Smooth muscle cell (in vitro differentiated cells): ENCODE data around the gene CGNL1. TPM values are rescaled to one million over a fixed set of nuclear protein-coding genes. Genes with fewer than 3 reads are reported as not detected.

ENCODE experiments used
- DNase-seq: peaks from one replicate; lab custom pipeline; 2025; ENCODE audit not compliant: unreplicated experiment; lab: John Stamatoyannopoulos, UW
- H2AFZ ChIP-seq: fragments of 200-600 bp; sonication (generic); 2 replicates; pipeline ENCODE4 v1.6.0; 2016; ENCODE audit warnings: antibody characterized with exemption, low read depth, mild to moderate bottlenecking
- H3F3A ChIP-seq: fragments of 200-600 bp; sonication (generic); 2 replicates; pipeline ENCODE4 v1.6.0; 2017; ENCODE audit warnings: antibody characterized with exemption, low read depth
- H3K27ac ChIP-seq: fragments of 200-600 bp; sonication (generic); 2 replicates; pipeline ENCODE4 v1.5.1; 2016; ENCODE audit warnings: low read depth, mild to moderate bottlenecking
- H3K27me3 ChIP-seq: fragments of 200-600 bp; sonication (generic); 2 replicates; pipeline ENCODE4 v1.6.1; 2016; ENCODE audit warnings: low read depth, mild to moderate bottlenecking
- H3K36me3 ChIP-seq: fragments of 200-600 bp; sonication (generic); 2 replicates; pipeline ENCODE4 v1.5.1; 2016; ENCODE audit warnings: low read depth
- H3K4me1 ChIP-seq: fragments of 200-600 bp; sonication (generic); 2 replicates; pipeline ENCODE4 v1.5.1; 2016; ENCODE audit warnings: low read depth
- H3K4me2 ChIP-seq: fragments of 200-600 bp; sonication (generic); 2 replicates; pipeline ENCODE4 v1.6.0; 2016; ENCODE audit warnings: mild to moderate bottlenecking
- H3K4me3 ChIP-seq: fragments of 200-600 bp; sonication (generic); 2 replicates; pipeline ENCODE4 v1.5.1; 2016; ENCODE audit warnings: mild to moderate bottlenecking
- H3K79me2 ChIP-seq: fragments of 200-600 bp; sonication (generic); 2 replicates; pipeline ENCODE4 v1.6.0; 2016; ENCODE audit warnings: low read depth, mild to moderate bottlenecking
- H3K9ac ChIP-seq: fragments of 200-600 bp; sonication (generic); 2 replicates; pipeline ENCODE4 v1.6.0; 2016; ENCODE audit warnings: low read depth
- H3K9me3 ChIP-seq: fragments of 200-600 bp; sonication (generic); replicated peaks from 2 replicates; pipeline ENCODE4 v1.5.1; 2016; ENCODE audit warnings: low read depth
- H4K20me1 ChIP-seq: fragments of 200-600 bp; sonication (generic); 2 replicates; pipeline ENCODE4 v1.6.0; 2016; ENCODE audit warnings: low read depth
- CTCF ChIP-seq: fragments of 200-600 bp; sonication (generic); IDR thresholded peaks from 2 replicates; pipeline ENCODE4 v1.5.1; 2017; ENCODE audit warnings: borderline replicate concordance, mild to moderate bottlenecking, antibody characterized with exemption; ENCODE audit not compliant: insufficient read depth, poor library complexity, severe bottlenecking
- WGBS: methylation state at CpG from one replicate; pipeline ENCODE4 v1.1.7; 2016; ENCODE audit warnings: low lambda C conversion rate; 5-methylcytosine and 5-hydroxymethylcytosine counted together
- polyA plus RNA-seq: library from polyadenylated mRNA; unstranded; fragments of >200 nt; fragmentation: Nextera tagmentation; extraction: Ambion mirVana; gene quantifications from 2 replicates; pipeline ENCODE4 v1.2.1, GENCODE V29; 2016
- total RNA-seq: library from RNA; depleted of rRNA; stranded (reverse); fragments of >200 nt; gene quantifications from 2 replicates; pipeline ENCODE4 v1.2.3, GENCODE V29; 2014

Gene CGNL1
- total and polyA plus RNA-seq, 2 experiments from 2014 or later = 4.2 to 9.5 TPM

DNA sequence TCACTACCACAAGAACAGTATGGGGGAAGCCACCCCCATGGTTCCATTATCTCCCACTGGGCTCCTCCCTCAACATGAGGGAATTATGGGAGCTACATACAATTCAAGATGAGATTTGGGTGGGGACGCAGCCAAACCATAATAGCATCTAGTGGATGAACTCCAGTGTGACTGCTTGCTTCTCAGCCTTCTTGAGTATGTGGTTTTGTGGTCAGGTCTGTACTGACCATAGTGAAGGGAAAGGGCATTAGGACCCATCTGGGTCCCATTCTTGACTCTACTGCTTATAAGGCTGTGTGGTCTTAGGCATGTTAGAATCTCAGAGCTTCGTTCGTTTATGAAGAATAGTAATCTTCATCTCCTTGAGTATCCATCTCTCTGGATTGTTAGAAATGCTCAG is 81.4 kb downstream of the CGNL1 start:
- 49% methylated on average over 3 of the region's 3 CpGs for WGBS
- Histone ChIP-seq H3K27me3 (no peaks in the 10 kb centered on the region), H3K9ac (no peak overlapping the region), H4K20me1 (no peaks in the 10 kb centered on the region), H3K9me3 (no peaks in the 10 kb centered on the region), H2AFZ (no peak overlapping the region), H3F3A (no peaks in the 10 kb centered on the region), H3K4me2 (no peak overlapping the region), H3K79me2 (no peaks in the 10 kb centered on the region), H3K4me3 (no peak overlapping the region), H3K4me1 (no peaks in the 10 kb centered on the region), H3K27ac (no peak overlapping the region), H3K36me3 (no peaks in the 10 kb centered on the region)
- no peak for TF ChIP-seq CTCF
- DNase-seq = no peak

DNA sequence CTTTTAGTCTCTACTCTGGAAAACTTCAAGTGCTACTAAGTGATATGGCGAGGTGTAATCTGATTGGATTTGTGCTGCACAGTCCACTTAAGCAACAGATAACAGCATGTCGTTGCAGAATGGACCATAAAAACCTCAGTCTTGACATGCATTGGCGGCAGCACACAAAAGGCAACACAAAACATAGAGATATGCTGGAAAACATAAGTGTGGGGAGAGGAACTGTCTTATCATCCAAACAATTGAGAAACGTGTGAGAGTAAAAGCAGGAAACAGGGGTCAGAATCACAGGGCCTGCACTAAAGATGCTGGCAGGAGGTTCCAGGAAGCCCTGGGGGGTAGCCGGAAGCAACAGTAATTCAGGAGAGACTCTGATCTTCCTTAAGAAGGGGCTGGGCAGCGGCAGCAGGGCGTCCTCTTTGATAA is 82.1 kb downstream of the CGNL1 start:
- 31% methylated on average over 7 of the region's 7 CpGs for WGBS
- no peaks in the 10 kb centered on the region for H3F3A ChIP-seq
- no peaks in the 10 kb centered on the region for H4K20me1 ChIP-seq
- no peak overlapping the region for H3K9ac ChIP-seq
- no peaks in the 10 kb centered on the region for H3K4me1 ChIP-seq
- no peak for DNase-seq
- no peak overlapping the region for H3K4me2 ChIP-seq
- no peak overlapping the region for H3K27ac ChIP-seq
- no peak for TF ChIP-seq CTCF
- no peaks in the 10 kb centered on the region for H3K79me2 ChIP-seq
- no peaks in the 10 kb centered on the region for H3K36me3 ChIP-seq
- H2AFZ ChIP-seq = no peak overlapping the region
- H3K9me3 ChIP-seq = no peaks in the 10 kb centered on the region
- no peaks in the 10 kb centered on the region for H3K27me3 ChIP-seq
- no peak overlapping the region for H3K4me3 ChIP-seq

GRCh38 chr15:57460208-57460816 is 84.0 kb downstream of the CGNL1 start:
- Histone ChIP-seq H3K79me2 (no peaks in the 10 kb centered on the region), H3K4me2 (no peak overlapping the region), H3K27me3 (no peaks in the 10 kb centered on the region), H3F3A (no peaks in the 10 kb centered on the region), H4K20me1 (no peaks in the 10 kb centered on the region), H3K4me3 (no peak overlapping the region), H3K4me1 (no peaks in the 10 kb centered on the region), H3K36me3 (no peaks in the 10 kb centered on the region), H3K27ac (no peak overlapping the region), H3K9ac (no peak overlapping the region), H2AFZ (no peak overlapping the region), H3K9me3 (no peaks in the 10 kb centered on the region)
- 99% methylated on average over 3 of the region's 3 CpGs for WGBS
- no peak for TF ChIP-seq CTCF
- DNase-seq = no peak

GRCh38 chr15:57461541-57461940 is 85.2 kb downstream of the CGNL1 start:
- TF ChIP-seq CTCF = no peak
- Histone ChIP-seq H3K4me1 (no peaks in the 10 kb centered on the region), H3K27ac (no peak overlapping the region), H3K9ac (no peak overlapping the region), H3K79me2 (no peaks in the 10 kb centered on the region), H4K20me1 (no peaks in the 10 kb centered on the region), H3K9me3 (no peaks in the 10 kb centered on the region), H2AFZ (no peak overlapping the region), H3K36me3 (no peaks in the 10 kb centered on the region), H3K4me3 (no peak overlapping the region), H3K27me3 (no peaks in the 10 kb centered on the region), H3F3A (no peaks in the 10 kb centered on the region), H3K4me2 (no peak overlapping the region)
- WGBS = 87% methylated on average over 5 of the region's 5 CpGs
- DNase-seq = no peak
